K562 (cell line): Measurements from ENCODE around the gene SATB2. TPM values are rescaled to one million over a fixed set of nuclear protein-coding genes. Genes with fewer than 3 reads are reported as not detected.

Source experiments
- EHMT2 ChIP-seq: fragments of 450-650 bp; IDR thresholded peaks from 2 replicates; pipeline ENCODE4 v1.6.1; 2018; ENCODE audit warnings: antibody characterized with exemption
- EWSR1 ChIP-seq: fragments of 450-650 bp; IDR thresholded peaks from 2 replicates; pipeline ENCODE4 v1.6.1; 2018; ENCODE audit warnings: borderline replicate concordance, mild to moderate bottlenecking, low read depth, moderate library complexity; ENCODE audit not compliant: partially characterized antibody
- FOXK1 ChIP-seq: sonication (generic); formaldehyde crosslinking; IDR thresholded peaks from 2 replicates; pipeline ENCODE4 v1.8.0; 2022; ENCODE audit warnings: missing genetic modification reagents, mild to moderate bottlenecking, borderline replicate concordance
- JUND ChIP-seq, 2 experiments: IDR thresholded peaks; 2 replicates in 1 of 2; 3 replicates in 1 of 2; pipeline ENCODE4 v1.6.1; 2011; ENCODE audit warnings: borderline replicate concordance in 2 of 2, low read depth in 2 of 2, low read length in 2 of 2, improper control_type of control experiment in 1 of 2, missing biosample characterization in 1 of 2, missing genetic modification characterization in 1 of 2, missing genetic modification reagents in 1 of 2
- LEF1 ChIP-seq: fragments of 450-650 bp; IDR thresholded peaks from 2 replicates; pipeline ENCODE4 v1.6.1; 2016; ENCODE audit warnings: mild to moderate bottlenecking
- MAZ ChIP-seq, 2 experiments: fragments of 450-650 bp in 1 of 2; sonication (generic) in 1 of 2; formaldehyde crosslinking; IDR thresholded peaks in 1 of 2; conservative IDR thresholded peaks in 1 of 2; 2 replicates each; pipeline versions ENCODE4 v1.4.0 to v1.5.0; 2020; ENCODE audit warnings: mild to moderate bottlenecking in 1 of 2, missing genetic modification reagents in 1 of 2
- MEIS2 ChIP-seq: fragments of 450-650 bp; IDR thresholded peaks from 2 replicates; pipeline ENCODE4 v1.6.1; 2014; ENCODE audit warnings: mild to moderate bottlenecking; ENCODE audit not compliant: partially characterized antibody
- MIER1 ChIP-seq: fragments of 450-650 bp; IDR thresholded peaks from 2 replicates; pipeline ENCODE4 v1.6.1; 2016; ENCODE audit warnings: antibody characterized with exemption, mild to moderate bottlenecking, low read depth
- POLR3A ChIP-seq: IDR thresholded peaks from 2 replicates; pipeline ENCODE4 v1.6.1; 2011; ENCODE audit warnings: borderline replicate concordance, mild to moderate bottlenecking, moderate library complexity; ENCODE audit not compliant: insufficient read length, insufficient read depth; ENCODE audit errors: extremely low read depth
- TCF7 ChIP-seq: sonication (generic); IDR thresholded peaks from 2 replicates; pipeline ENCODE4 v1.6.1; 2016; ENCODE audit warnings: antibody characterized with exemption, borderline replicate concordance
- ZNF644 ChIP-seq: fragments of 200-800 bp; sonication (Bioruptor generic); IDR thresholded peaks from 2 replicates; pipeline ENCODE4 v1.6.1; 2016; ENCODE audit warnings: low read depth, missing genetic modification characterization, missing compliant biosample characterization
- polyA plus RNA-seq, 8 experiments: library from polyadenylated mRNA; depleted of rRNA in 4 of 8; stranded (reverse) in 5 of 8; unstranded in 3 of 8; fragments of >200 nt; fragmentation: Nextera tagmentation in 2 of 8; fragmentation: Illumina TruSeq in 1 of 8; extraction: Ambion mirVana in 2 of 8; extraction: Trizol in 1 of 8; gene quantifications; 2 replicates each; pipeline versions ENCODE4 v1.2.1 to v1.2.3, GENCODE V29; 2011 to 2014; ENCODE audit warnings: inconsistent platforms in 1 of 8, missing spikeins in 1 of 8
- total RNA-seq, 7 experiments: library from RNA; depleted of rRNA in 6 of 7; stranded (reverse); fragments of >200 nt in 6 of 7; fragmentation: Illumina TruSeq in 2 of 7; extraction: Trizol in 2 of 7; gene quantifications; 2 replicates each; pipeline versions ENCODE4 v1.2.1 to v1.2.3, GENCODE V29; 2011 to 2021; ENCODE audit warnings: low replicate concordance in 1 of 7
- TF ChIP-seq, protein P1 (sequence below), 2 experiments: fragments of 450-650 bp; formaldehyde crosslinking in 1 of 2; IDR thresholded peaks; 2 replicates each; pipeline versions ENCODE4 v1.4.0 to v1.6.1; 2014 to 2020; ENCODE audit warnings: mild to moderate bottlenecking in 2 of 2, borderline replicate concordance in 1 of 2, low read depth in 1 of 2
- TF ChIP-seq, protein P2 (sequence below), 2 experiments: IDR thresholded peaks in 1 of 2; conservative IDR thresholded peaks in 1 of 2; 2 replicates each; pipeline ENCODE4 v1.6.1; 2016; ENCODE audit warnings: low read depth in 2 of 2, mild to moderate bottlenecking in 1 of 2, missing compliant biosample characterization in 1 of 2, missing genetic modification characterization in 1 of 2, moderate library complexity in 1 of 2

Gene SATB2
- total and polyA plus RNA-seq, 9 of the 15 experiments (the other 6 are each of a cell fraction or from before 2014, with no cell fraction given) = 4.5 to 34.0 (median 15.1) TPM

GRCh38 chr2:199315299-199316179, 142.2 kb downstream of the SATB2 start (continued):
- TF ChIP-seq TCF7 (peak; percentile 86), EHMT2 (peak; percentile 97), MIER1 (peak; percentile 90), JUND (IDR thresholded peaks at IDR 0.05; ENCODE audit: borderline replicate concordance, low read depth, low read length) (0 out of 2 replicates have a peak, but pooled peaks have one; percentile 14), JUND (tag; IDR thresholded peaks at IDR 0.05; ENCODE audit: borderline replicate concordance, low read depth, low read length) (no peak; the same call in 2 of the 3 replicates), ZNF644 (tag) (peak; percentile 55; the same call in 1 of the 2 replicates), LEF1 (peak; percentile 38; the same call in 1 of the 2 replicates), POLR3A (no peak), FOXK1 (CRISPR knock-in tag) (no peak), MAZ (CRISPR knock-in tag; conservative IDR thresholded peaks at IDR 0.05 in 1 of 2, IDR thresholded peaks at IDR 0.05 in 1 of 2) (peak; percentile 38 to 80), EWSR1 (no peak), MEIS2 (peak; percentile 97)
- TF ChIP-seq, protein P1, sequence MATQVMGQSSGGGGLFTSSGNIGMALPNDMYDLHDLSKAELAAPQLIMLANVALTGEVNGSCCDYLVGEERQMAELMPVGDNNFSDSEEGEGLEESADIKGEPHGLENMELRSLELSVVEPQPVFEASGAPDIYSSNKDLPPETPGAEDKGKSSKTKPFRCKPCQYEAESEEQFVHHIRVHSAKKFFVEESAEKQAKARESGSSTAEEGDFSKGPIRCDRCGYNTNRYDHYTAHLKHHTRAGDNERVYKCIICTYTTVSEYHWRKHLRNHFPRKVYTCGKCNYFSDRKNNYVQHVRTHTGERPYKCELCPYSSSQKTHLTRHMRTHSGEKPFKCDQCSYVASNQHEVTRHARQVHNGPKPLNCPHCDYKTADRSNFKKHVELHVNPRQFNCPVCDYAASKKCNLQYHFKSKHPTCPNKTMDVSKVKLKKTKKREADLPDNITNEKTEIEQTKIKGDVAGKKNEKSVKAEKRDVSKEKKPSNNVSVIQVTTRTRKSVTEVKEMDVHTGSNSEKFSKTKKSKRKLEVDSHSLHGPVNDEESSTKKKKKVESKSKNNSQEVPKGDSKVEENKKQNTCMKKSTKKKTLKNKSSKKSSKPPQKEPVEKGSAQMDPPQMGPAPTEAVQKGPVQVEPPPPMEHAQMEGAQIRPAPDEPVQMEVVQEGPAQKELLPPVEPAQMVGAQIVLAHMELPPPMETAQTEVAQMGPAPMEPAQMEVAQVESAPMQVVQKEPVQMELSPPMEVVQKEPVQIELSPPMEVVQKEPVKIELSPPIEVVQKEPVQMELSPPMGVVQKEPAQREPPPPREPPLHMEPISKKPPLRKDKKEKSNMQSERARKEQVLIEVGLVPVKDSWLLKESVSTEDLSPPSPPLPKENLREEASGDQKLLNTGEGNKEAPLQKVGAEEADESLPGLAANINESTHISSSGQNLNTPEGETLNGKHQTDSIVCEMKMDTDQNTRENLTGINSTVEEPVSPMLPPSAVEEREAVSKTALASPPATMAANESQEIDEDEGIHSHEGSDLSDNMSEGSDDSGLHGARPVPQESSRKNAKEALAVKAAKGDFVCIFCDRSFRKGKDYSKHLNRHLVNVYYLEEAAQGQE (IDR thresholded peaks at IDR 0.05; ENCODE audit: borderline replicate concordance) = peak; percentile 99
- TF ChIP-seq, protein P1 (CRISPR knock-in tag; IDR thresholded peaks at IDR 0.05; ENCODE audit: low read depth) = peak; percentile 98
- TF ChIP-seq, protein P2, sequence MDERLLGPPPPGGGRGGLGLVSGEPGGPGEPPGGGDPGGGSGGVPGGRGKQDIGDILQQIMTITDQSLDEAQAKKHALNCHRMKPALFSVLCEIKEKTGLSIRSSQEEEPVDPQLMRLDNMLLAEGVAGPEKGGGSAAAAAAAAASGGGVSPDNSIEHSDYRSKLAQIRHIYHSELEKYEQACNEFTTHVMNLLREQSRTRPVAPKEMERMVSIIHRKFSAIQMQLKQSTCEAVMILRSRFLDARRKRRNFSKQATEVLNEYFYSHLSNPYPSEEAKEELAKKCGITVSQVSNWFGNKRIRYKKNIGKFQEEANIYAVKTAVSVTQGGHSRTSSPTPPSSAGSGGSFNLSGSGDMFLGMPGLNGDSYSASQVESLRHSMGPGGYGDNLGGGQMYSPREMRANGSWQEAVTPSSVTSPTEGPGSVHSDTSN (CRISPR knock-in tag; IDR thresholded peaks at IDR 0.05; ENCODE audit: low read depth) = peak; percentile 55
- TF ChIP-seq, protein P2 (tag; conservative IDR thresholded peaks at IDR 0.05; ENCODE audit: low read depth) = peak; percentile 96
